Neuron (in vitro differentiated cells): Measurements from ENCODE around the gene SLC25A24.
"Not testable (repeated sequence)": the region's sequence is repeated elsewhere in the genome, so short reads cannot be mapped to it uniquely, and the experiment has no call there.

Experiments used
- H2AFZ ChIP-seq: one replicate; pipeline ENCODE4 v1.6.1; 2013; ENCODE audit warnings: low read depth, mild to moderate bottlenecking, inconsistent platforms, low read length, moderate library complexity
- H3K27me3 ChIP-seq: one replicate; pipeline ENCODE4 v1.6.1; 2013; ENCODE audit warnings: low read length; ENCODE audit not compliant: insufficient read depth
- H3K36me3 ChIP-seq: one replicate; pipeline ENCODE4 v1.6.1; 2013; ENCODE audit warnings: low read length; ENCODE audit not compliant: insufficient read depth
- H3K4me1 ChIP-seq: one replicate; pipeline ENCODE4 v1.6.1; 2013; ENCODE audit warnings: low read length; ENCODE audit not compliant: insufficient read depth
- H3K4me3 ChIP-seq: 2 replicates; pipeline ENCODE4 v1.5.1; 2013; ENCODE audit warnings: mild to moderate bottlenecking, low read length, moderate library complexity
- H3K9me3 ChIP-seq: one replicate; pipeline ENCODE4 v1.6.1; 2013; ENCODE audit warnings: low read length

Gene SLC25A24

GRCh38 chr1:108214641-108215465, 14.7 kb upstream of the SLC25A24 start:
- H3K36me3 ChIP-seq, H2AFZ ChIP-seq, H3K9me3 ChIP-seq: not testable (repeated sequence)

GRCh38 chr1:108211014-108211413, 10.9 kb upstream of the SLC25A24 start:
- H3K4me3 ChIP-seq: no peak overlapping the region
- H3K4me1 ChIP-seq: no peaks in the 10 kb centered on the region

More at GRCh38 chr1:108214641-108215465, 14.7 kb upstream of the SLC25A24 start:
- H3K27me3 ChIP-seq, H3K4me1 ChIP-seq, H3K4me3 ChIP-seq: not testable (repeated sequence)

GRCh38 chr1:108209456-108210108, 9.4 kb upstream of the SLC25A24 start:
- Histone ChIP-seq H3K4me3 (no peak overlapping the region), H3K27me3 (peaks cover 10% of the 10 kb centered on the region), H3K4me1 (no peaks in the 10 kb centered on the region), H3K9me3 (no peaks in the 10 kb centered on the region), H3K36me3 (no peaks in the 10 kb centered on the region), H2AFZ (no peak overlapping the region)

More at GRCh38 chr1:108211014-108211413, 10.9 kb upstream of the SLC25A24 start:
- Histone ChIP-seq H3K36me3 (no peaks in the 10 kb centered on the region), H3K27me3 (peaks cover 10% of the 10 kb centered on the region), H2AFZ (no peak overlapping the region), H3K9me3 (no peaks in the 10 kb centered on the region)

GRCh38 chr1:108208724-108209446, 8.7 kb upstream of the SLC25A24 start:
- Histone ChIP-seq H2AFZ (no peak overlapping the region), H3K4me1 (no peaks in the 10 kb centered on the region), H3K4me3 (no peak overlapping the region), H3K36me3 (no peaks in the 10 kb centered on the region), H3K9me3 (no peaks in the 10 kb centered on the region), H3K27me3 (peaks cover 10% of the 10 kb centered on the region)

- H3K27me3 ChIP-seq, H3K4me3 ChIP-seq, H3K36me3 ChIP-seq, H2AFZ ChIP-seq, H3K9me3 ChIP-seq: not testable (repeated sequence)
- peaks cover 10% of the 10 kb centered on the region for H3K4me1 ChIP-seq
Observed at GRCh38 chr1:108203582-108203981, 3.4 kb upstream of the SLC25A24 start.

- peaks cover 10% of the 10 kb centered on the region for H3K36me3 ChIP-seq
- no peak overlapping the region for H2AFZ ChIP-seq
- no peaks in the 10 kb centered on the region for H3K27me3 ChIP-seq
- H3K4me1 ChIP-seq: peaks cover 14% of the 10 kb centered on the region
- H3K4me3 ChIP-seq: no peak overlapping the region
- peaks cover 2% of the 10 kb centered on the region for H3K9me3 ChIP-seq
Observed at GRCh38 chr1:108201687-108202086, 1.5 kb upstream of the SLC25A24 start.

- Histone ChIP-seq H3K4me3 (peak overlapping the region; percentile 88), H3K27me3 (no peaks in the 10 kb centered on the region), H2AFZ (peak overlapping the region; percentile 93), H3K9me3 (peaks cover 9% of the 10 kb centered on the region), H3K4me1 (peaks cover 14% of the 10 kb centered on the region), H3K36me3 (peaks cover 17% of the 10 kb centered on the region)
Observed at GRCh38 chr1:108200687-108201051, 526 bp upstream of the SLC25A24 start.

- peaks cover 29% of the 10 kb centered on the region for H3K36me3 ChIP-seq
- peak overlapping the region; percentile 88 for H3K4me3 ChIP-seq
- H3K9me3 ChIP-seq: peaks cover 20% of the 10 kb centered on the region
- H3K27me3 ChIP-seq: no peaks in the 10 kb centered on the region
- H2AFZ ChIP-seq: peak overlapping the region; percentile 93
- H3K4me1 ChIP-seq: peaks cover 14% of the 10 kb centered on the region
Observed at GRCh38 chr1:108199201-108199691, 897 bp downstream of the SLC25A24 start.

- H3K36me3 ChIP-seq: peaks cover 45% of the 10 kb centered on the region
- no peak overlapping the region for H3K4me3 ChIP-seq
Observed at GRCh38 chr1:108194051-108194450, 6.1 kb downstream of the SLC25A24 start.

GRCh38 chr1:108193333-108193732, 6.8 kb downstream of the SLC25A24 start:
- Histone ChIP-seq H3K4me1 (peaks cover 2% of the 10 kb centered on the region), H3K27me3 (no peaks in the 10 kb centered on the region), H3K9me3 (peaks cover 39% of the 10 kb centered on the region), H2AFZ (no peak overlapping the region), H3K36me3 (peaks cover 48% of the 10 kb centered on the region), H3K4me3 (no peak overlapping the region)

More at GRCh38 chr1:108194051-108194450, 6.1 kb downstream of the SLC25A24 start:
- Histone ChIP-seq H3K27me3 (no peaks in the 10 kb centered on the region), H2AFZ (no peak overlapping the region), H3K4me1 (peaks cover 6% of the 10 kb centered on the region), H3K9me3 (peaks cover 39% of the 10 kb centered on the region)

- Histone ChIP-seq H3K36me3 (peaks cover 43% of the 10 kb centered on the region), H2AFZ (no peak overlapping the region), H3K4me1 (no peaks in the 10 kb centered on the region), H3K27me3 (no peaks in the 10 kb centered on the region), H3K9me3 (peaks cover 40% of the 10 kb centered on the region), H3K4me3 (no peak overlapping the region)
Observed at GRCh38 chr1:108192581-108192980, 7.6 kb downstream of the SLC25A24 start.

- peaks cover 34% of the 10 kb centered on the region for H3K9me3 ChIP-seq
- no peaks in the 10 kb centered on the region for H3K4me1 ChIP-seq
- H3K27me3 ChIP-seq: no peaks in the 10 kb centered on the region
- H3K36me3 ChIP-seq: peaks cover 31% of the 10 kb centered on the region
- no peak overlapping the region for H3K4me3 ChIP-seq
- H2AFZ ChIP-seq: no peak overlapping the region
Observed at GRCh38 chr1:108190686-108191416, 9.3 kb downstream of the SLC25A24 start.
